Measurements from ENCODE around the gene FAM13A. TPM values are rescaled to one million over a fixed set of nuclear protein-coding genes. Genes with fewer than 3 reads are reported as not detected.
"Not testable (repeated sequence)": the region's sequence is repeated elsewhere in the genome, so short reads cannot be mapped to it uniquely, and the experiment has no call there.

Gene FAM13A
- total RNA-seq, 1 experiment from 2014 or later, result 11.4 TPM

DNA sequence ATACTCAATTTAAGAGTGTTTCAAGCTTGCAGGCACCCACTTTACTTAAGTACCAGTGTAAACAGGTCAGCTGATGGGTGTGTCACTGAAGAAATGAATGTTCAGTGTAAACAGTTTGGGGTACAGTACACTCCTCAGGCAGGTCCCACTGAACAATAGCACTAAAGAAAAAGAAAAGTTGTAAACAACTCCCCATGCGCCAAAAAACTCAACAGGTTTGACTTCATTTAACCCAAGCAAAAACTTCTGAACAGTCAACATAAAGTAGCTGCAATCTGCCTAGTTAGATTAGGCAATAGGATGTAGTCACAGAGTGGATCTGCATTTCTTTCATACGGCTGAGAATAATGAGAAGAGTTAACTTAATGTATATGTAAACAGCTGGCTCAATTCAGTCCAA lies 93.2 kb downstream of the FAM13A start:
- DNase-seq (ENCODE audit: low read depth), result no peak

DNA sequence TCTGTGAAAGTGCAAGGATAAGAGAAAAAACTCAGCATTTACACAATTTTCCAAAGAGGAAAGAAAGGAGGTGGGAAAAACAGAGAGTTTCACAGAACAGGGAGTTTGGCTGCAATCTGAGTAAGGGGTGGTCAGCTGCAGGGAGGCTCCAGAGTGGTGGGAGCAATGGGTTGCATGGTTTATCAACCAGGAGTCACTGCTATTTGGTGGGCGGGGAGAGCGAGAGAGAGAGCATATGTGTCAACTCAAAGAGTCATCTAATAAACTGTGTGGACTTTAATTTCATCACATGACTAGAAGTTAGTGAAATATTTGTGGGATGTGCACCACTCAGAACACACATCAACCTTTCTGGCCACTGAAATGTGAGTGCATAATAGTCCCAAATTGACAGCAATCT lies 94.6 kb downstream of the FAM13A start:
- DNase-seq (ENCODE audit: low read depth), result no peak

DNA sequence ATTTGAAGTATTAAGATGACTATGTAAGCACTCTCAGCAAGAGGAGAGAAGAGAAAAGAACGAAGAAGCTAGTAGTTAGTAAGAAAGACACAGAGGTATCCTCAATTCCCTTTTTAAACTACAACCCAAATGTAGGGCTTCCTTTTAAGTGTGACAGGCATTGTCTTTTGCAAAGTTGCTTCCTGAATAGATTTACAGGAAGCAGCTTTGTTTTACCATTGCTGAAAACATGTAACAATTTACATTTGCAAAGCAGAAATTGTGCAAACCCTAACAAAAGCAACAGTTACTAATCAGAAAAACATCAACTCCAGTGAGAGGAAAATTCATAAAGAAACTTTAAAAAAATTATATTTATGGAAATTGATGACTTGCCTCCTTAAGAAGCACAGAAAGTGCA lies 96.4 kb downstream of the FAM13A start:
- no peak for DNase-seq (ENCODE audit: low read depth)

DNA sequence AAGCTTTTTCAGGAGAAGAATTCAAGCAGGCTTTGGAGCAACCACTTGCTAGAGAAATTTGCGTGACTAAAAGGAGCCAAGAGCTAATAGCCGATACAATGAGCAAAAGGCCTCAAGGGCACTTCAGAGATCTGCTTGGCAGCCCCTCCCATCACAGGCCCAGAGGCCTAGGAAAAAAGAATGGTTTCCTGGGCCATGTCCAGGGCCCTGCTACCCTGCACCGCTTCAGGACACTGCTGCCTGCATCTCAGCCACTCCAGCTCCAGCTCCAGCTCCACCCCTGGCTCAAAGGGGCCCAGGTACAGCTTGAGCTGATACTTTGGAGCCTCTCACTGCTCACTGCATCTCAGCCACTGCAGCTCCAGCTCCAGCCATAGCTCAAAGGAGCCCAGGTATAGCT lies 98.9 kb downstream of the FAM13A start:
- DNase-seq (ENCODE audit: low read depth), result no peak

DNA sequence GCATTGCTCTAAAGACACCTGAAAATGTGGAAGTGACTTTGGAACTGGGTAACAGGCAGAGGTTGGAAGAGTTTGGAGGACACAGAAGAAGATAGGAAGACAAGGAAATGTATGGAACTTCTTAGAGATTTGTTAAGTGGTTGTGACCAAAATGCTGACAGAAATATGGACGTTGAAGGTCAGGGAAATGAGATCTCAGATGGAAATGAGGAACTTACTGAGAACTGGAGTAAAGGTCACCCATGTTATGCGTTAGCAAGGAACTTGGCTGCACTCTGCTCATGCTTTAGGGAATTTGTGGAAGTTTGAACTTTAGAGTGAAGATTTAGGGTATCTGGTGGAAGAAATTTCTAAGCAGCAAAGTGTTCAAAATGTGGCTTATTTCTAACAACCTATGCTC lies 99.4 kb downstream of the FAM13A start:
- DNase-seq (ENCODE audit: low read depth), result no peak

DNA sequence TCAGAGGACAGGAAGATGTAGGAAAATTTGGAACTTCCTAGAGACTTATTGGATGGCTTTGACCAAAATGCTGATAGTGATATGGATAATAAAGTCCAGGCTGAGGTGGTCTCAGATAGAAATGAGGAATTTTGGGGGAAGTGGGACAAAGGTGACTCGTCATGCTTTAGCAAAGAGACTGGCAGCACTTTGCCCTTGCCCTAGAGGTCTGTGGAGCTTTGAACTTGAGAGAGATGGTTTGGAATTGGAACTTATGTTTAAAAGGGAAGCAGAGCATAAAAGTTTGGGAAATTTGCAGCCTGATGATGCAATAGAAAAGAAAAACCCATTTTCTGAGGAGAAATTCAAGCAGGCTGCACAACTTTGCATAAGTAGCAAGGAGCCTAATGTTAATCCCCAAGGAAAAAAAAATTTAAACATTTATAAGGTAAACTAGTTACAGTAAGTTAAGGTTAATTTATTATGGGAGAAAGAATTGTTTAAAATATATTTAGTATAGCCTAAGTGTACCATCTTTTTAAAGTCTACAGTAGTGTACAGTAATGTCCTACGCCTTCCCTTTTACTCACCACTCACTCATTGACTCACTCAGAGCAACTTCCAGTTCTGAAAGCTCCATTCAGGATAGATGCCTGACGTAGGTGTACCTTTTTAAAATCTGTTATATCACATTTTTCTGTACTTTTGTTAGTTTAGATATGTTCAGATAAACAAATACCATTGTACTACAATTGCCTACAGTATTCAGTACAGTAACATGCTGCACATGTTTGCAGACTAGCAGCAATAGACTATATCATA lies 101.2 kb downstream of the FAM13A start:
- no peak for DNase-seq (ENCODE audit: low read depth)

DNA sequence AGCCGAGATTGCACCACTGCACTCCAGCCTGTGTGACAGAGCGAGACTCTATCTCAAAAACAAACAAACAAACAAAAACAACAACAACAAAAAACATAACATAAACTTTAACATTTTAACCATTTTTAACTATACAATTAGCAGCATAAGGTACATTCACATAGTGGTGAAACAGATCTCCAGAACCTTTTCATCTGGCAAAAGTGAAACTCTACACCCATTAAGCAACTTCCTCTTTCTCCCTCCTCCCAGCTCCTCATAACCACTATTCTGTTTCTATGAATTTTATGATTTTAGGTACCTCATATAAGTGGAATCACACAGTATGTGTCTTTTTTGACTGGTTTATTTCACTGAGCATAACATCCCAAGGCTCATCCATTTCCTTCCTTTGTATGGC lies 103.6 kb downstream of the FAM13A start:
- no peak for DNase-seq (ENCODE audit: low read depth)

GRCh38 chr4:88952081-88952480 lies 104.9 kb downstream of the FAM13A start:
- DNase-seq (ENCODE audit: low read depth), result no peak

DNA sequence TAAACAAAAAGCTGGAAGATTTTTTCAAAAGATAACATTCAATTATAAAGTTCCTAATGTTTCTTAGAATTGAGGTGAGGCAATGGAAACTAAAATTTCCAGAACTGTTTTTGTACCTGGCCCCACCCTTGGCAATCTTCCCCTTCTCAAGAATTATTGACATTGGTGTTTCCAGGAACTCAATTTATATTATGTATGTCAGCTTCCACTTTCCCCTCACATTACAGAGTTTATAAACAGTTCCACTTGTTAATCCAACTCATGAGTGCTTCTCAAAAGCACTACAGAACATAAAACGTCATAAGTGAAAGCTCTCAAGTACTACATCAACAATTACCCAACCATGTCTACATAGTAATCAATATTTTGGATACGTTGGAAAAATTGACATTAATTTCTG lies 107.4 kb downstream of the FAM13A start:
- DNase-seq (ENCODE audit: low read depth), result no peak

- no peak for DNase-seq (ENCODE audit: low read depth)
Observed at GRCh38 chr4:88940506-88940905, 116.5 kb downstream of the FAM13A start.

GRCh38 chr4:88939697-88940096 lies 117.3 kb downstream of the FAM13A start:
- no peak for DNase-seq (ENCODE audit: low read depth)

- DNase-seq (ENCODE audit: low read depth), result peak; percentile 74
Observed at GRCh38 chr4:88938138-88938537, 118.8 kb downstream of the FAM13A start.

DNA sequence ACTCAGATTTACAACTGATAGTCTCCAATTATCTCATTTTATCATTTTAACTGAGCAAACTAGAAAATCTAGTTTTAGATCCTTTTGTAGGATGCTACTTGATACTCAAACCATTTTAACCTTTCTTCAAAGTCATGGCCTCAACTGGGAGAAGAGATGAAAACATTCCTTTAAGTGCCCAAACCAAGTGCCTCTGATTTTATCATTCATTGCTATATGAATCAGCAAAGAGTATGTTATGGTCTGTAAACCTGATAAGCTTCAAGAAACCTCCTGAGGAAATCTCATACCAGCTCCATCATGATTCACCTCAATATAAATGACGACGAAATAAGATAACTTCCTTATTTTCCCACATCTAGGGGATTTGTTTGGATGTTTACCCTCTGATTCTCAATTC lies 119.9 kb downstream of the FAM13A start:
- no peak for DNase-seq (ENCODE audit: low read depth)

GRCh38 chr4:88933414-88934160 lies 123.4 kb downstream of the FAM13A start:
- no peak for DNase-seq (ENCODE audit: low read depth)

- no peak for DNase-seq (ENCODE audit: low read depth)
Observed at GRCh38 chr4:88928852-88929251, 128.1 kb downstream of the FAM13A start.

DNA sequence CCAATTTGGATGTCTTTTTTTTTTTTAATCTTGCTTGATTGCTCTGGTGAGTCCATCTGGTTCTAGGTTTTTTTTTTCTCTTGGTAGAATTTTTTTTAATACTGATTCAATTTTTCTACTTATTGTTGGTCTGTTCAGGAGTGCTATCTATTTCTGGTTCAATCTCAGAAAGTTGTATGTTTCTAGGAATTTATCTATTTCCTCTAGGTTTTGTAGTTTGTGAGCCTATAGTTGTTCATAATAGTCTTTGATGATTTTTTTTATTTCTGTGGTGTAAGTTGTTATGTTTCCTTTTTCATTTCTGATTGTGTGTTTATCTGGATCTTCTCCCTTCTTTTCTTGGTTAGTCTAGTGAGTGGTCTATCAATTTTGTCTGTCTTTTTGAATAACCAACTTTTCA lies 129.6 kb downstream of the FAM13A start:
- no peak for DNase-seq (ENCODE audit: low read depth)

DNA sequence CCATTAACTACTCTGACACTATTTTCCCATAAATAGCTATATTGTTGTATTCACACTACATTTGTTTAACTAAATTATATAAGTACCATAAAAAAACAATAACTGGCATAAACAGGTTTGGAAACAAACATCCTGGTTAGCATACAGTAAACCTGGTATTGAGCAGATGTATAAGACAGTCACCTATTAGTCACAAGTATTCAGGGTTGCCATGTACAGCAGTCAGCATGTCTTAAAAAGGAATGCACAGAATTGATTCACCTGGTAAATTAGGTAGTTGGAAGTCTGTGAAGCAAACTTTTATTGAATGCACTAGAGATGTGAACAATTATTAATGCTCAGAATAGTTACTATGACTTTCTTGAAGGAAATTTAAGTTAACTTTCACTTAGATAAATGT lies 137.9 kb downstream of the FAM13A start:
- DNase-seq (ENCODE audit: low read depth), result no peak

DNA sequence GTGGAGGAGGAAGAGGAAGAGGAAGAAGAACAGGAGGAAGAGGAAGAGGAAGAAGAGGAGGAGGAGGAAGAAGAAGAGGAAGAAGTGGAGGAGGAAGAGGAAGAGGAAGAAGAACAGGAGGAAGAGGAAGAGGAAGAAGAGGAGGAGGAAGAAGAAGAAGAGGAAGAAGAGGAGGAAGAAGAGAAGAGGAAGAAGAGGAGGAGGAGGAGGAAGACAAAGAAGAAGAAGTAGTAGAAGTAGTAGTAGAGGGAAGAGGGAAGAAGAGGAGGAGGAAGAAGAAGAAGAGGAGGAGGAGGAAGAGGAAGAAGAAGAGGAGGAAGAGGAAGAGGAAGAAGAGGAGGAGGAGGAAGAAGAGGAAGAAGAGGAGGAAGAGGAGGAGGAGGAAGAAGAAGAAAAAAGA lies 143.8 kb downstream of the FAM13A start:
- DNase-seq (ENCODE audit: low read depth), result not testable (repeated sequence)

DNA sequence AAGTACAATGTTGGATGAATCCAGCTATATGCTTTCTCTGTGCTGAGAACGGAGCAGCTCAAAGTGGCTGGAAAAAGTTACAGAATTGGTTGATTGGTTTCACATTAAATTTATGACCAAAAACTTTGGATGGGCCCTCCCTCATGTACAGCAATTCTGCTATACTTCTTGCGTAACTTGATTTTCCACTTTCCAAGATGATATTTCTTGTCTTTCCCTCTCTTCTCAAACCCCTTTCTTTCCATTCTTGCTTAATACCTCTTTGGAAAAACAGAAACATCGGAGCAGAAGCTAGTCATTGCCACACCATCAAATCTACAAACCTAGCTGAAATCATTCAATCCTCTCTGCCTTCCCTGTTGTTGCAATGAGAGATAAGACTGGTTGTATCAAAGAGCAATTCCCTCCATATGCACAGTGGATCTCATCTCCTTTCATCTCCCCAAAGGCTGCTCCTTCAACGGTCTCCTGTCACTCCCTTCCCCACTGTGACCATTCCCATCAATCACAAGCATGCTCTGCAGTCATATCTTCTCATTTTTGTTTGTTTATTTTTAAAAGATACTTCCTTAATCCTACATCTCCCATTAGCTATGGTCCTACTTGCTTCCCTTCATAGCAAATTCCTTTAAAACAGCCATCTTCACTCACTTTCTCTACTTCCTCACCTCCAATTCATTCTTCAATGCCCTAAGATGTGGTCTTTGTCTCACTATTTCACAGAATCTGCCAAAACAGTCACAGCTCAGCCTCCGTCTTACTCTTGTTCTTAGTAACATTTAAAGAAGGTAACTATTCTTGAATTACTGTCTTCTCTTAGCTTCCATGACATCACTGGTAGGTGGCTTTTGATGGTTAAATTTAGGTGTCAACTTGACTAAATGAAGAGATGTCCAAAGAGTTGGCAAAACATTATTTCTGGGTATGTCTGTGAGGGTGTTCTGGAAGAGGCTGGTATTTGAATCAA lies 145.5 kb downstream of the FAM13A start:
- no peak for DNase-seq (ENCODE audit: low read depth)

- DNase-seq (ENCODE audit: low read depth), result no peak
Observed at GRCh38 chr4:88910101-88910500, 146.9 kb downstream of the FAM13A start.

DNA sequence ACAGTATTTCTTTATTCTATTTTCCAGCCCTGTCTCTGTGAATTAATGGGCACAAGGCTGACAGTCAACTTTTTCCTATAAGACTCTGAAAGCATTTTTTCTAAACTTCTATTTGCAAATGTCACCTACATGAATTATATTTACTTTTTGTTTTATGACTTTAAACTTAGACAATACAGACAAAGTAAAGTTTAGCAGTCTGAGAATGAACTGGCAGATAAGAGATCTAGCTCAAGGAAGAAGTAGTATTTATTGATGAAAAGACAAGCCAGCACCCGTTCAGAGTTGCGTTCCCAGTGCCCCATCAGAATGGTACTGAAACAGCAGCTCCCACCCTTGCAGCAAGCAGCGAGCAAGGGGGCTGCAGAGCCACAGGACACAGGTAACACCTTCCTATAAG lies 148.5 kb downstream of the FAM13A start:
- no peak for DNase-seq (ENCODE audit: low read depth)

DNA sequence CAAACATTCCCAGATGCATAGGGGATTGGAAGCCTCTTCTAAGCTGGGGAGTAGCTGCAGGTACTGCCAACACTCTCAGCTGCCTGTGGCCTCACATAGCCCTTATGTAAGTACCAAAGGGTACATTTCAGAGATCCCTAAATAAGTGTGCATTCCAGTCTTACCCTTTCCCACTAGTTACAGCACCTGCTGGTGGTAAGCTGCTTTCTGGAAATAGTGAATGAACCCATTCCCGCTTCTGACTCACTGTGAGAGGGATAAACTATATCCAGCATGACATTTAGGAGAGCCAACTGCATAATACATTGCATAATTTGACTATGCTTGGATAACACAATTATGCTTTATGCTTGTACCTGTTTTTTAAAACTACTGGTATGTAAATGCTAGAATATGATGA lies 149.0 kb downstream of the FAM13A start:
- no peak for DNase-seq (ENCODE audit: low read depth)

Data from HT1080 (cell line).